ENCODE results near the gene MAGI2.

MAGI2 gene

GRCh38 chr7:78448911-78449310 lies 1004.6 kb downstream of the MAGI2 start:
- FAIRE-seq = no peak

- FAIRE-seq = peak; percentile 76
These were observed 1009.2 kb downstream of the MAGI2 start for GRCh38 chr7:78444267-78444666.

- FAIRE-seq = no peak
These were observed 1009.7 kb downstream of the MAGI2 start for GRCh38 chr7:78443811-78444210.

GRCh38 chr7:78441737-78442136 lies 1011.7 kb downstream of the MAGI2 start:
- FAIRE-seq = no peak

GRCh38 chr7:78438433-78438832 lies 1015.0 kb downstream of the MAGI2 start:
- FAIRE-seq = peak; percentile 24

- FAIRE-seq = no peak
These were observed 1016.3 kb downstream of the MAGI2 start for GRCh38 chr7:78437118-78437517.

- FAIRE-seq = no peak
These were observed 1018.1 kb downstream of the MAGI2 start for GRCh38 chr7:78435355-78435754.

GRCh38 chr7:78434281-78434680 lies 1019.2 kb downstream of the MAGI2 start:
- FAIRE-seq = no peak

- FAIRE-seq = no peak
These were observed 1020.0 kb downstream of the MAGI2 start for GRCh38 chr7:78433421-78433820.

- no peak for FAIRE-seq
These were observed 1023.6 kb downstream of the MAGI2 start for GRCh38 chr7:78429878-78430277.

GRCh38 chr7:78427209-78427608 lies 1026.3 kb downstream of the MAGI2 start:
- no peak for FAIRE-seq

GRCh38 chr7:78420001-78420400 lies 1033.5 kb downstream of the MAGI2 start:
- FAIRE-seq = no peak

GRCh38 chr7:78417180-78417853 lies 1036.2 kb downstream of the MAGI2 start:
- FAIRE-seq = no peak

- FAIRE-seq = no peak
These were observed 1039.9 kb downstream of the MAGI2 start for GRCh38 chr7:78413568-78413967.

GRCh38 chr7:78412216-78412858 lies 1041.1 kb downstream of the MAGI2 start:
- FAIRE-seq = no peak

GRCh38 chr7:78407031-78407430 lies 1046.4 kb downstream of the MAGI2 start:
- FAIRE-seq = no peak

GRCh38 chr7:78406531-78406930 lies 1046.9 kb downstream of the MAGI2 start:
- FAIRE-seq = no peak

- no peak for FAIRE-seq
These were observed 1051.4 kb downstream of the MAGI2 start for GRCh38 chr7:78402096-78402495.

GRCh38 chr7:78400038-78400437 lies 1053.4 kb downstream of the MAGI2 start:
- no peak for FAIRE-seq

- peak; percentile 21 for FAIRE-seq
These were observed 1054.3 kb downstream of the MAGI2 start for GRCh38 chr7:78399033-78399769.

GRCh38 chr7:78398576-78398975 lies 1054.9 kb downstream of the MAGI2 start:
- FAIRE-seq = no peak

GRCh38 chr7:78398081-78398480 lies 1055.4 kb downstream of the MAGI2 start:
- no peak for FAIRE-seq

GRCh38 chr7:78396210-78396609 lies 1057.3 kb downstream of the MAGI2 start:
- no peak for FAIRE-seq

Data from islet of Langerhans (tissue), 1 donor.